HepG2 (cell line): ENCODE measurements around the gene WDR86. TPM values are rescaled to one million over a fixed set of nuclear protein-coding genes. Genes with fewer than 3 reads are reported as not detected.

ENCODE experiments used
- ATAC-seq: fragments of 200-7000 bp; cut with Tn5 transposase; 3 replicates; pipeline ENCODE4 v1.9.1; 2020; ENCODE audit warnings: mild to moderate bottlenecking, moderate library complexity
- BruUV-seq: library from RNA; stranded (reverse); fragments of 400-500 nt; replicated peaks from 2 replicates; lab custom pipeline; 2021; lab: Mats Ljungman, UMichigan
- CTCF ChIA-PET: fragments of 300-600 bp; formaldehyde crosslinking; extraction: SDS; loops from one replicate; lab custom pipeline; 2021; ENCODE audit warnings: low total read pairs, inconsistent platforms, low intra/inter-chr PET ratio; lab: Yijun Ruan, JAX
- POLR2A ChIA-PET: fragments of 350-600 bp; sonication (Branson Sonifier 250); formaldehyde crosslinking; loops from one replicate; lab custom pipeline; 2020; ENCODE audit warnings: antibody characterized with exemption, inconsistent platforms; lab: Yijun Ruan, JAX
- DNase-seq: peaks from one replicate; pipeline ENCODE4 v3.0.0-alpha.2; 2015; ENCODE audit warnings: low spot score
- FAIRE-seq: peaks from 3 replicates; lab custom pipeline; 2011; peaks lifted over from hg19 to GRCh38; lab: Jason Lieb, UNC
- H2AFZ ChIP-seq: one replicate; pipeline ENCODE4 v1.6.1; 2011; ENCODE audit warnings: low read length, inconsistent platforms
- H3K27ac ChIP-seq: fragments of 300-600 bp; 3 replicates; pipeline ENCODE4 v1.8.0; 2011; ENCODE audit warnings: mixed run types, mild to moderate bottlenecking, mixed read lengths, low read length, inconsistent platforms; ENCODE audit not compliant: insufficient read depth; ENCODE audit errors: extremely low read length
- H3K27me3 ChIP-seq, 2 experiments: fragments of 200-600 bp in 1 of 2; 2 replicates in 1 of 2; 3 replicates in 1 of 2; pipeline versions ENCODE4 v1.6.0 to v1.8.0; 2011; ENCODE audit warnings: low read length in 2 of 2, mild to moderate bottlenecking in 2 of 2, moderate library complexity in 2 of 2, inconsistent platforms in 1 of 2; ENCODE audit not compliant: insufficient read depth in 2 of 2, control insufficient read depth in 1 of 2
- H3K36me3 ChIP-seq, 2 experiments: fragments of 200-600 bp in 1 of 2; replicated peaks in 1 of 2; 2 replicates in 1 of 2; 3 replicates in 1 of 2; pipeline versions ENCODE4 v1.5.1 to v1.8.0; 2011; ENCODE audit warnings: low read length in 2 of 2, inconsistent platforms in 1 of 2; ENCODE audit not compliant: insufficient read depth in 2 of 2, control insufficient read depth in 1 of 2
- H3K4me1 ChIP-seq: 2 replicates; pipeline ENCODE4 v1.5.1; 2012; ENCODE audit warnings: low read length, inconsistent platforms; ENCODE audit not compliant: insufficient read depth
- H3K4me2 ChIP-seq: 2 replicates; pipeline ENCODE4 v1.6.0; 2011; ENCODE audit warnings: low read depth, low read length, inconsistent platforms
- H3K4me3 ChIP-seq, 3 experiments: fragments of 200-600 bp in 1 of 3; sonication (generic), shearing (Covaris generic) in 1 of 3; replicated peaks in 1 of 3; 2 replicates each; pipeline ENCODE4 v1.5.1; 2011 to 2016; ENCODE audit warnings: low read length in 3 of 3, inconsistent platforms in 2 of 3, low read depth in 2 of 3, mild to moderate bottlenecking in 2 of 3, control low read depth in 1 of 3, mixed read lengths in 1 of 3; ENCODE audit not compliant: insufficient read depth in 1 of 3
- H3K79me2 ChIP-seq: one replicate; pipeline ENCODE4 v1.6.1; 2011; ENCODE audit warnings: low read length, inconsistent platforms; ENCODE audit not compliant: insufficient read depth
- H3K9ac ChIP-seq: 2 replicates; pipeline ENCODE4 v1.6.0; 2011; ENCODE audit warnings: mild to moderate bottlenecking, low read depth, low read length, inconsistent platforms; ENCODE audit not compliant: insufficient read depth
- H3K9me3 ChIP-seq: 2 replicates; pipeline ENCODE4 v1.5.1; 2012; ENCODE audit warnings: mild to moderate bottlenecking, low read length
- H4K20me1 ChIP-seq: 2 replicates; pipeline ENCODE4 v1.6.0; 2011; ENCODE audit warnings: inconsistent platforms, mild to moderate bottlenecking, low read length, moderate library complexity; ENCODE audit not compliant: insufficient read depth
- AGO2 ChIP-seq: fragments of 200-400 bp; formaldehyde crosslinking; optimal IDR thresholded peaks from 2 replicates; pipeline ENCODE3; 2017; ENCODE audit warnings: mild to moderate bottlenecking, low read depth, low read length, moderate library complexity
- ARID3A ChIP-seq: IDR thresholded peaks from 2 replicates; pipeline ENCODE4 v1.6.1; 2012; ENCODE audit warnings: low read depth, low read length, improper control_type of control experiment
- ESRRA ChIP-seq: sonication (generic); formaldehyde crosslinking; IDR thresholded peaks from 2 replicates; pipeline ENCODE4 v1.5.1; 2020; ENCODE audit warnings: mild to moderate bottlenecking, low read depth, missing genetic modification reagents
- HES4 ChIP-seq: sonication (generic); formaldehyde crosslinking; IDR thresholded peaks from 2 replicates; pipeline ENCODE4 v1.9.0; 2021; ENCODE audit warnings: mild to moderate bottlenecking, missing genetic modification reagents, borderline replicate concordance
- JDP2 ChIP-seq: sonication (generic); formaldehyde crosslinking; IDR thresholded peaks from 2 replicates; pipeline ENCODE4 v1.8.1; 2022; ENCODE audit warnings: missing genetic modification reagents, borderline replicate concordance
- KLF9 ChIP-seq: IDR thresholded peaks from 2 replicates; pipeline ENCODE4 v1.6.1; 2016; ENCODE audit warnings: low read depth
- NAIF1 ChIP-seq: sonication (generic); formaldehyde crosslinking; IDR thresholded peaks from 2 replicates; pipeline ENCODE4 v1.5.0; 2020; ENCODE audit warnings: mild to moderate bottlenecking, missing genetic modification reagents, borderline replicate concordance
- NCOA2 ChIP-seq: sonication (generic); formaldehyde crosslinking; IDR thresholded peaks from 2 replicates; pipeline ENCODE4 v1.8.0; 2022; ENCODE audit warnings: inconsistent platforms
- PHF8 ChIP-seq: sonication (generic); formaldehyde crosslinking; IDR thresholded peaks from 2 replicates; pipeline ENCODE4 v1.5.0; 2020; ENCODE audit warnings: missing genetic modification reagents
- SALL1 ChIP-seq: sonication (generic); formaldehyde crosslinking; IDR thresholded peaks from 2 replicates; pipeline ENCODE4 v1.8.0; 2022; ENCODE audit warnings: mild to moderate bottlenecking, missing genetic modification reagents
- TBX2 ChIP-seq: sonication (generic); formaldehyde crosslinking; IDR thresholded peaks from 2 replicates; pipeline ENCODE4 v1.5.0; 2020; ENCODE audit warnings: missing genetic modification reagents, mild to moderate bottlenecking, borderline replicate concordance
- TMF1 ChIP-seq: sonication (generic); formaldehyde crosslinking; IDR thresholded peaks from 2 replicates; pipeline ENCODE4 v1.8.1; 2022; ENCODE audit warnings: low read depth, missing genetic modification reagents
- ZFY ChIP-seq: sonication (generic); formaldehyde crosslinking; IDR thresholded peaks from 2 replicates; pipeline ENCODE4 v1.4.0; 2020; ENCODE audit warnings: missing genetic modification reagents
- ZNF101 ChIP-seq: sonication (generic); formaldehyde crosslinking; IDR thresholded peaks from 2 replicates; pipeline ENCODE4 v1.4.0; 2020; ENCODE audit warnings: mild to moderate bottlenecking, low read depth, missing genetic modification reagents, borderline replicate concordance
- ZNF235 ChIP-seq: sonication (generic); formaldehyde crosslinking; IDR thresholded peaks from 2 replicates; pipeline ENCODE4 v1.8.1; 2023; ENCODE audit warnings: mild to moderate bottlenecking, missing genetic modification reagents, borderline replicate concordance
- ZNF337 ChIP-seq: sonication (generic); formaldehyde crosslinking; IDR thresholded peaks from 2 replicates; pipeline ENCODE4 v1.5.1; 2020; ENCODE audit warnings: missing genetic modification reagents, low read depth, mild to moderate bottlenecking, borderline replicate concordance
- ZNF44 ChIP-seq: sonication (generic); formaldehyde crosslinking; IDR thresholded peaks from 2 replicates; pipeline ENCODE4 v1.5.1; 2020; ENCODE audit warnings: mild to moderate bottlenecking, missing genetic modification reagents
- ZNF678 ChIP-seq: sonication (generic); formaldehyde crosslinking; IDR thresholded peaks from 2 replicates; pipeline ENCODE4 v1.4.0; 2020; ENCODE audit warnings: mild to moderate bottlenecking, missing genetic modification reagents
- ZSCAN29 ChIP-seq: sonication (generic); formaldehyde crosslinking; conservative IDR thresholded peaks from 2 replicates; pipeline ENCODE4 v1.4.0; 2020; ENCODE audit warnings: mild to moderate bottlenecking, missing genetic modification reagents
- WGBS: methylation state at CpG from one replicate; pipeline ENCODE4 v1.1.6; 2017; ENCODE audit warnings: low lambda C conversion rate; 5-methylcytosine and 5-hydroxymethylcytosine counted together
- in situ Hi-C: cut with HindIII; loops from 2 replicates; pipeline ENCODE4 v1.10.0; 2017; ENCODE audit warnings: low pct_unique_long_range_greater_than_20kb; ENCODE audit not compliant: extremely low pct_ligation_motif_present
- intact Hi-C: fragments of 100-400 bp; cut with micrococcal nuclease; formaldehyde crosslinking; loops from one replicate; pipeline ENCODE4 v1.10.0; 2022; ENCODE audit not compliant: unreplicated experiment
- polyA plus RNA-seq, 8 experiments: library from polyadenylated mRNA; depleted of rRNA in 3 of 8; stranded (reverse) in 7 of 8; unstranded in 1 of 8; fragments of >200 nt; fragmentation: Illumina TruSeq in 4 of 8; extraction: Trizol in 4 of 8; gene quantifications; 2 replicates each; pipeline versions ENCODE4 v1.2.1 to v1.2.3, GENCODE V29; 2011 to 2016; ENCODE audit warnings: low read depth in 4 of 8, missing spikeins in 1 of 8, mixed read lengths in 1 of 8; ENCODE audit not compliant: insufficient read depth in 1 of 8
- total RNA-seq, 5 experiments: library from RNA; depleted of rRNA; stranded (reverse); fragments of >200 nt; fragmentation: Illumina TruSeq; extraction: Trizol; gene quantifications; 2 replicates each; pipeline ENCODE4 v1.2.3, GENCODE V29; 2016; ENCODE audit warnings: low read depth in 1 of 5
- TF ChIP-seq, protein P1 (sequence below): sonication (generic); formaldehyde crosslinking; IDR thresholded peaks from 2 replicates; pipeline ENCODE4 v1.8.0; 2022; ENCODE audit warnings: mild to moderate bottlenecking, missing genetic modification reagents

Gene WDR86
- total and polyA plus RNA-seq, 2 of the 13 experiments (the other 11 are each of a cell fraction or from before 2014, with no cell fraction given), result 0.11 to 2.9 TPM

GRCh38 chr7:151376218-151376902 is 33.5 kb downstream of the WDR86 start:
- intact Hi-C loops (no loop called here), in situ Hi-C loops (no loop called here)
- Histone ChIP-seq H3K4me2 (no peak overlapping the region), H2AFZ (no peak overlapping the region), H4K20me1 (no peaks in the 10 kb centered on the region), H3K4me1 (no peaks in the 10 kb centered on the region), H3K27me3 (no peaks in the 10 kb centered on the region), H3K9me3 (no peaks in the 10 kb centered on the region), H3K4me3 (no peak overlapping the region), H3K27ac (no peak overlapping the region), H3K36me3 (peaks cover 3 to 33% of the 10 kb centered on the region in 2 experiments; a peak in 3 of 5 replicates), H3K79me2 (no peaks in the 10 kb centered on the region), H3K9ac (no peak overlapping the region)
- ChIA-PET CTCF (no interaction called here), POLR2A (no interaction called here)
- ATAC-seq, result no peak
- 96% methylated on average over 16 of the region's 33 CpGs for WGBS
- no peak for DNase-seq
- no TSS peak for BruUV-seq
- no peak for FAIRE-seq
- TF ChIP-seq TBX2 (CRISPR knock-in tag) (no peak), HES4 (CRISPR knock-in tag) (no peak), ARID3A (no peak), ZFY (CRISPR knock-in tag) (no peak), ZNF235 (CRISPR knock-in tag) (no peak), SALL1 (CRISPR knock-in tag) (no peak), KLF9 (CRISPR knock-in tag) (no peak), ZSCAN29 (CRISPR knock-in tag) (no peak), PHF8 (CRISPR knock-in tag) (no peak), JDP2 (no peak), NAIF1 (no peak), ZNF678 (CRISPR knock-in tag) (no peak), ZNF101 (CRISPR knock-in tag) (no peak), AGO2 (no peak), NCOA2 (no peak), ZNF337 (CRISPR knock-in tag) (no peak), ZNF44 (CRISPR knock-in tag) (no peak), ESRRA (CRISPR knock-in tag) (no peak), TMF1 (CRISPR knock-in tag) (no peak)
- TF ChIP-seq, protein P1, sequence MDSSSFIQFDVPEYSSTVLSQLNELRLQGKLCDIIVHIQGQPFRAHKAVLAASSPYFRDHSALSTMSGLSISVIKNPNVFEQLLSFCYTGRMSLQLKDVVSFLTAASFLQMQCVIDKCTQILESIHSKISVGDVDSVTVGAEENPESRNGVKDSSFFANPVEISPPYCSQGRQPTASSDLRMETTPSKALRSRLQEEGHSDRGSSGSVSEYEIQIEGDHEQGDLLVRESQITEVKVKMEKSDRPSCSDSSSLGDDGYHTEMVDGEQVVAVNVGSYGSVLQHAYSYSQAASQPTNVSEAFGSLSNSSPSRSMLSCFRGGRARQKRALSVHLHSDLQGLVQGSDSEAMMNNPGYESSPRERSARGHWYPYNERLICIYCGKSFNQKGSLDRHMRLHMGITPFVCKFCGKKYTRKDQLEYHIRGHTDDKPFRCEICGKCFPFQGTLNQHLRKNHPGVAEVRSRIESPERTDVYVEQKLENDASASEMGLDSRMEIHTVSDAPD (CRISPR knock-in tag), result no peak
